Measurements from ENCODE around the gene GLB1L2.

Gene GLB1L2

DNA sequence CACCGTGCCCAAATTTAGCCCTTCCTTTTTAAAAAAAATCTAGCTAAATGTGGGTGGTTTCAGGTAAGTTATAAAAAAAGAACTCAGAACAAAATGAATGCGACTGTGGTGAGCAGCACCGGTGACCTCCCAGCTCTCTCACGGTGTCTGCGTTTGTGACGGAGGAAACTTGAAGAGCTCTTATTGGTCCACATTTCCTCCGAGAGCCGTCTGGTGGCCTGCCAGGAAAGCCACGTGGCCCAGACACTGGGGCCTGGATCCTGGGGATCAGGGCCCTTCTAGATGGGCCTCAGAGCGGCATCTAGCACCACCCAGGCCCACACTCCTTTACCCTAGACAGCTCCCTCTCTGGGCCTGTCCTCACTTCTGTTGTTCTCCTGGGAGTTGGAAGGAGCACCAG, 40.7 kb downstream of the GLB1L2 start:
- TF ChIP-seq, protein P1, sequence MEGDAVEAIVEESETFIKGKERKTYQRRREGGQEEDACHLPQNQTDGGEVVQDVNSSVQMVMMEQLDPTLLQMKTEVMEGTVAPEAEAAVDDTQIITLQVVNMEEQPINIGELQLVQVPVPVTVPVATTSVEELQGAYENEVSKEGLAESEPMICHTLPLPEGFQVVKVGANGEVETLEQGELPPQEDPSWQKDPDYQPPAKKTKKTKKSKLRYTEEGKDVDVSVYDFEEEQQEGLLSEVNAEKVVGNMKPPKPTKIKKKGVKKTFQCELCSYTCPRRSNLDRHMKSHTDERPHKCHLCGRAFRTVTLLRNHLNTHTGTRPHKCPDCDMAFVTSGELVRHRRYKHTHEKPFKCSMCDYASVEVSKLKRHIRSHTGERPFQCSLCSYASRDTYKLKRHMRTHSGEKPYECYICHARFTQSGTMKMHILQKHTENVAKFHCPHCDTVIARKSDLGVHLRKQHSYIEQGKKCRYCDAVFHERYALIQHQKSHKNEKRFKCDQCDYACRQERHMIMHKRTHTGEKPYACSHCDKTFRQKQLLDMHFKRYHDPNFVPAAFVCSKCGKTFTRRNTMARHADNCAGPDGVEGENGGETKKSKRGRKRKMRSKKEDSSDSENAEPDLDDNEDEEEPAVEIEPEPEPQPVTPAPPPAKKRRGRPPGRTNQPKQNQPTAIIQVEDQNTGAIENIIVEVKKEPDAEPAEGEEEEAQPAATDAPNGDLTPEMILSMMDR (IDR thresholded peaks at IDR 0.05; ENCODE audit: extremely low read depth, missing control alignments) = no peak
- no peak for DNase-seq (ENCODE audit: low spot score)

DNA sequence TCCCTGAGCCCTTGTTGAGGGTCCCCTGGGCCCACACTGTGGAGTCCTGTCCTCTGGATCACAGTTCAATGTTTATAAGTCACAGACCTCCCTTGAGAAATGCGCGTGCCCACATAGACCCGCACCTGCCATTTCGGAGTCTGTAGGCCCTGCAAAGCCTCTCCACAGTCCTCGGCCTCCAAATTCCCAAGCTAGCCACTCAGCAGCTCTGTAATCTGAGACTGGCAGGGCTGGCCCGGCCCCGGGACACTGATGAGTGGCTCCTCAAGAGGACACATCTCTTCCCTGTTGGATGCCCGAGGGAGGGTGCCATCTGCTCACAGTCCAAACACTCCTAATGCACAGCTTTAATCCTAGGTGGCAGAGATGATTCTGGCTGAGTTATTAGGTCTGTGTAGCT, 41.2 kb downstream of the GLB1L2 start:
- TF ChIP-seq, protein P1 (IDR thresholded peaks at IDR 0.05; ENCODE audit: extremely low read depth, missing control alignments) = no peak
- DNase-seq (ENCODE audit: low spot score) = no peak

DNA sequence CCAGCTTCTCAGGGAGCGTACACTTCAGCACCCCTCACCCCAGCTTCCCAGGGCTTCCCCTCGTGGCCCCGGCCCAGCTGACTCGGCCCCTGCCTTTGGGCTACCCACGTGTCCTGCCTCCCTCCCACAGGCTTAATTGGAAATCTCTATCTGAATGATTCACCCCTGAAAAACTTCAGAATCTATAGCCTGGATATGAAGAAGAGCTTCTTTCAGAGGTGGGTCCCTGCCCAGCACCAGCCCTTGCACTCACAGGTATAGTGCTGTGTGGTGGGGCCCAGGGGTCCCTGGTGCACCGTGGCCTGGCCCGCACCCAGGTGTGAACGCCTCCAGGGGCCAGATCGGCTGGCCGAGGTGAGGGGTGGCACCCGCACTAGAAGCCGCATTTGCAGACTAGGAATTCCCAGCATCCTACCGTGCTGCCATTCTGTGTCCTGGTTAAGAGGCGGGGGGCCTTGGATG, 41.8 kb downstream of the GLB1L2 start:
- no peak for DNase-seq (ENCODE audit: low spot score)
- TF ChIP-seq, protein P1 (IDR thresholded peaks at IDR 0.05; ENCODE audit: extremely low read depth, missing control alignments) = no peak

DNA sequence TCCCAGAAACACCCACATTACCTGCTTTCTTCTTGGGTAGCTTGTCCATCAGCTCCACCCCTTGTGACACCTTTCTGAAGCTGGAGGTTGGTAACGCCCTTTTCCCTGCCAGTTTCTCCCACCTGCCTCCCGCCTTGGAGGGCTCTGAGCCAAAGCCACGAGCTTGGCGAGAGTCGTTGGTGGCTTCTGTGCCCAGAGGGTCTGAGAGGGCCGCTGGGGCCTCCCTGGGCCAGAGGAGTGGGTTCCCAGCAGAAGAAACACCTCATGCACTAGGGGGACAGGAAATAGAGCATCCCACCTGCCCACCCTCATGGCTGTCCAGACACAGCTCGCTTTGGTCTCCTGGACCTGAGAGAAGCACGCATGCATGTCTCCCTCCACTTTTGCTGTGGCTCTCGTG, 42.4 kb downstream of the GLB1L2 start:
- TF ChIP-seq, protein P1 (IDR thresholded peaks at IDR 0.05; ENCODE audit: extremely low read depth, missing control alignments) = no peak

DNA sequence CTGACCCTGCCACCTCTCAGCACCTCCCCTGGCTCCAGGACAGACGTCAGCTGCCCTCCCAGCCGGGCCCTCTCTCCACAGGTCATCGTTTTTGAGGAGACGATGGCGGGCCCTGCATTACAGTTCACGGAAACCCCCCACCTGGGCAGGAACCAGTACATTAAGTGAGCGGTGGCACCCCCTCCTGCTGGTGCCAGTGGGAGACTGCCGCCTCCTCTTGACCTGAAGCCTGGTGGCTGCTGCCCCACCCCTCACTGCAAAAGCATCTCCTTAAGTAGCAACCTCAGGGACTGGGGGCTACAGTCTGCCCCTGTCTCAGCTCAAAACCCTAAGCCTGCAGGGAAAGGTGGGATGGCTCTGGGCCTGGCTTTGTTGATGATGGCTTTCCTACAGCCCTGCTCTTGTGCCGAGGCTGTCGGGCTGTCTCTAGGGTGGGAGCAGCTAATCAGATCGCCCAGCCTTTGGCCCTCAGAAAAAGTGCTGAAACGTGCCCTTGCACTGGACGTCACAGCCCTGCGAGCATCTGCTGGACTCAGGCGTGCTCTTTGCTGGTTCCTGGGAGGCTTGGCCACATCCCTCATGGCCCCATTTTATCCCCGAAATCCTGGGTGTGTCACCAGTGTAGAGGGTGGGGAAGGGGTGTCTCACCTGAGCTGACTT, 43.2 kb downstream of the GLB1L2 start:
- DNase-seq (ENCODE audit: low spot score) = no peak
- TF ChIP-seq, protein P1 (IDR thresholded peaks at IDR 0.05; ENCODE audit: extremely low read depth, missing control alignments) = no peak

More for the DNA sequence above, 42.4 kb downstream of the GLB1L2 start:
- no peak for DNase-seq (ENCODE audit: low spot score)

DNA sequence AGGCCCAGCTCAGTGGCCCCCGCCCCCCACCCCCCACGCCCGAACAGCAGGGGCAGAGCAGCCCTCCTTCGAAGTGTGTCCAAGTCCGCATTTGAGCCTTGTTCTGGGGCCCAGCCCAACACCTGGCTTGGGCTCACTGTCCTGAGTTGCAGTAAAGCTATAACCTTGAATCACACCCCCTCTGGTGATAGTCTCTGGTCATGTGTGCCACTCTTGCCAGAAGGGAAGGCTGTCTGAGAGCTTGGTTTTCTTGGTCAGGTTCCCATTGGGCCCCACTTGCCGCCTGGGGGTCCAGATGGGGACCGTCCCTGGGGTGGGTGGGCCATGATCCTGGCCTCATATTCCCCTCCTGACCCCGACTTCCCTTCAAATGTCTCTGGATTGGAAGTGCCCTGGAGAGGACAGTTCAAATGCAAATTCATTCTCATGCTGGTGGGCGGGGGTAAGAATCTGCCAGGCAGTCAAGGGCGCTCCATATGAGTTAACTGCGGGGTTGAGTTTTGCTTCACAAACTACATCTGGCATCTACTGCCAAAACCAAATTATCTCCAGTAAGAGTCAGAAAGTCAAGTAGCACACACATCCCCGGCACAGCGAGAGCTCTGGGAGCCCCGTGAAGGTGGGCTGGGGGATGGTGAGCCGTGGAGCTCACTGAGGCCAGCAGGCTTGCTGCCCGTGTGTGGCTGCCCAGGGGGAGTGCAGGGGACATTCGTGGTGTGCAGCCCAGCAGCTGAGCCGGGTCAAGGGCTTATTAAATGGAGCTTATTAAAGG, 44.5 kb downstream of the GLB1L2 start:
- DNase-seq (ENCODE audit: low spot score) = no peak

DNA sequence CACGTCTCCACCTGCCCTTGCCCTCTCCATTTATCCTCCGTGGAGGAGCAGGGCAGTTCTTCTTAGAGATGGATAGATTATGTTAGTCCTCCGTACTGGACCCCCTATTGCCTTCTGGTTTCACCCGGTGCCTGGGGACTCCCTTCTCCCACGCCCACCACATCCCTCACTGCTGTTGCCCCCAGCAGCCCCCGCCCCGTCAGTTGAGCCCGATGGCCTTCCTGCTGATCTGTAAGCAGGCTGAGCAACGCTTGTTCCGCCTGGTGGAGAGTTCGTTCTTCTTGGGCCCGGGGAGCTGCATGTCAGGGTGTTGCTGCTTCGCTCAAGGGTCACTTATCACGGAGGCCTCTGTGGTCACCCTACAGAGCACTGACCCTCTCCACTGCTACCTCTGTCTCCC, 46.1 kb downstream of the GLB1L2 start:
- TF ChIP-seq, protein P1 (IDR thresholded peaks at IDR 0.05; ENCODE audit: extremely low read depth, missing control alignments) = no peak
- DNase-seq (ENCODE audit: low spot score) = no peak

More for the DNA sequence above, 44.5 kb downstream of the GLB1L2 start:
- TF ChIP-seq, protein P1 (IDR thresholded peaks at IDR 0.05; ENCODE audit: extremely low read depth, missing control alignments) = no peak
